VCaP (cell line): ENCODE measurements around the gene THAP6.
"Not testable (repeated sequence)": the region's sequence is repeated elsewhere in the genome, so short reads cannot be mapped to it uniquely, and the experiment has no call there.

Experiments used
- H3K27ac ChIP-seq: fragments of 450-650 bp; 2 replicates; pipeline ENCODE4 v1.5.1; 2017
- TF ChIP-seq, protein P1 (sequence below): fragments of 450-650 bp; conservative IDR thresholded peaks from 2 replicates; pipeline ENCODE4 v1.5.1; 2017; ENCODE audit warnings: mild to moderate bottlenecking, moderate library complexity

The THAP6 gene

DNA sequence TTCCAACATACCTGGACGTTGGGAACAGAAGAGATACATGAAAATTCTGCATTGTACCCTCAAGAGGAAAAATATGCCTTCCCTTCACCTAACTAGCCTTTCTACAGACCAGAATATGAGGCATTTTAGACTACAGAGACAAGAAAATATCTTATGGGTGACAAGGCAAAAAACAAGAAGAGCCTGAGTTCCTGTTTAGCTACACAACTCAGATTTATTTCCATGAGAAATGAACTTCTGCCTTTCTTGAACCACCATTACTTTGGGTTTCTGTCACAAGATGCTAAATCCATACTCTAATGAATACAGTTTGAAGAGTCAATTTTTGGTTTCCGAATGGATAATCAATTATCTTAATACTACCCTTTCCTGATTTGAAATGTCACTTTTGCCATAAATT, 18.8 kb upstream of the THAP6 start:
- TF ChIP-seq, protein P1, sequence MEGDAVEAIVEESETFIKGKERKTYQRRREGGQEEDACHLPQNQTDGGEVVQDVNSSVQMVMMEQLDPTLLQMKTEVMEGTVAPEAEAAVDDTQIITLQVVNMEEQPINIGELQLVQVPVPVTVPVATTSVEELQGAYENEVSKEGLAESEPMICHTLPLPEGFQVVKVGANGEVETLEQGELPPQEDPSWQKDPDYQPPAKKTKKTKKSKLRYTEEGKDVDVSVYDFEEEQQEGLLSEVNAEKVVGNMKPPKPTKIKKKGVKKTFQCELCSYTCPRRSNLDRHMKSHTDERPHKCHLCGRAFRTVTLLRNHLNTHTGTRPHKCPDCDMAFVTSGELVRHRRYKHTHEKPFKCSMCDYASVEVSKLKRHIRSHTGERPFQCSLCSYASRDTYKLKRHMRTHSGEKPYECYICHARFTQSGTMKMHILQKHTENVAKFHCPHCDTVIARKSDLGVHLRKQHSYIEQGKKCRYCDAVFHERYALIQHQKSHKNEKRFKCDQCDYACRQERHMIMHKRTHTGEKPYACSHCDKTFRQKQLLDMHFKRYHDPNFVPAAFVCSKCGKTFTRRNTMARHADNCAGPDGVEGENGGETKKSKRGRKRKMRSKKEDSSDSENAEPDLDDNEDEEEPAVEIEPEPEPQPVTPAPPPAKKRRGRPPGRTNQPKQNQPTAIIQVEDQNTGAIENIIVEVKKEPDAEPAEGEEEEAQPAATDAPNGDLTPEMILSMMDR: no peak
- H3K27ac ChIP-seq: no peak overlapping the region

DNA sequence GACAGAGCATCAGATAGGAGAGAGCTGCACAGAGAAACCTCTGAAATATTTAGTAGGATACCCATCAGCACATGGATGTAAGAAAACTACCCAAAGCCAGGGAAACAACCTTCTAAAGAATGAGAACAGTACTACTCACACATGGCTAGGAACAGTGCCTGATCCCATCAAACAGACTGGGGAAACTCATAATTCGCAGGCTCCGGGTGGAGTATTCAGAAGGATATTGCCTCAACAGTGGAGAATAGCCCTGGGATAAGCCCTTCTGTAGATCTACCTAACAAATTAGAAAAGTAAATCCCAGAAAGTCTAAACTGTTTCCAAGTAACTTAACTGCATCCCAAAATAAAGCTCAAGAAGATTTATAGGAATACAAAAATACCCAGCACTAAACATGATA, 17.9 kb upstream of the THAP6 start:
- TF ChIP-seq, protein P1: no peak
- H3K27ac ChIP-seq: no peak overlapping the region

DNA sequence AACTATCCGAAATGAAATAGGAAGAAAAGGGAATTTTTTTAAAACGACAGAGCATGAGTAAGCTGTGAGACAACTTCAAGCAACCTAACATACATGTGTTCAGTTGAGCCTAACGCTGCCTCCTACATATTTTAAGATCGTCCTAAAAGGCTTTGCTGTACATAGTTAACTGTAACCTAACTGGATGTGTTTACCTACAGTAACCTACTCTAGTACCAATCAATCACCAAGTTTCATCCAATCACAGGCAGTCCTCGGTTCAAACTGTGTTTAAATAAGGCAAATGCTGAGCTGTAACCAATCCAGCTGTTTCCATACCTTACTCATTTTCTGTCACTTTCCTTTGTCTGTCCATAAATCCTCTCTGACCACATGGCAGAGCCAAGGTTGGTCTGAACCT, 17.1 kb upstream of the THAP6 start:
- H3K27ac ChIP-seq: no peak overlapping the region
- TF ChIP-seq, protein P1: no peak

DNA sequence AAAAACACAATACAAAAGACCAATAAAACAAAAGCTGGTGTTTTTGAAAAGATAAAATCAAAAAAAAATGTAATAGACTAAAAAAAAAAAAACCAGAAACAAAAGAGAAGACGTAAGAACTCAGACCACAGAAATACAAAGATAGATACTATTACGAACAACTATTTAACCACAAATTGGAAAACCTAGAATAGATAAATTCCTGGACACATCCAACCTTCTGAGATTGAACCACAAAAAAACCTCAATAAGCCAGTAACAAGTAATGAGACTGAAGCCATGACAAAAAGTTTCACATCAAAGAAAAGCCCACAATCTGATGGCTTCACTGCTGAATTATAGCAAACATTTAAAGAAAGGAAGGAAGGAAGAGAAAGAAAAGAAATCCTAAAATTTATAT, 16.2 kb upstream of the THAP6 start:
- no peak overlapping the region for H3K27ac ChIP-seq
- TF ChIP-seq, protein P1: no peak

DNA sequence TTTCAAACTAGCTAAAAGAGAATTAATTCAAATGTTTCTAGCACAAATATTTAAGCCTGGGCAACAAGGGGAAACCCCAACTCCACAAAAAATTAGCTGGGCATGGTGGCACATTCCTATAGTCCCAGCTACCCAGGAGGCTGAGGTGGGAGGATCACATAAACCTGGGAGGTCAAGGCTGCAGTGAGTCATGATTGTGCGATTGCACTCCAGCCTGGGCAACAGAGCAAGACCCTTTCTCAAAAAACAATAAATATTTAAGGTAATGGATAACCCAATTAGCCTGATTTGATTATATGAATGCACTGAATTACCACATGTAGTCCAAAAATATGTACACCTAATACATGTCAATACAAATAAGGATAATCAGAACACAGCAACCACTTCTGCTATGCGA, 14.4 kb upstream of the THAP6 start:
- H3K27ac ChIP-seq: no peak overlapping the region
- TF ChIP-seq, protein P1: no peak

DNA sequence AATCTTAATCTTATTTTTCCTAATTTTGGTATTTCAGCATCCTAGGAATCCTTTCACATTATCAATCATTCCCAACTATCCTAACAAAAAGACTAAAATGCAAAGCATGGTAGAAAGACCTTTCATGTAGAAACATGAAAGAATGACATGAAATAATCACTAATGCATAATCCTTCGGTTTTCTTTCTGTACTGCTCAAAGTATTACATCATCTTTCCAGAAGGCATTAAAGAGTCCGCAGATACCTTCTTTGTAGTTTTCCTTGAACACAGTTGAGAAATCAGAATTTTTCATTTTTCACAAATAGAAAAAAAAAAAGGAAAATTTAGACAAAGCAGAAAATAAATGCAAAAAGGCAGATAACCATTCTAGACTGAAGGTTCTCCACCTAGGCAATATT, 11.6 kb upstream of the THAP6 start:
- no peak overlapping the region for H3K27ac ChIP-seq
- TF ChIP-seq, protein P1: no peak

DNA sequence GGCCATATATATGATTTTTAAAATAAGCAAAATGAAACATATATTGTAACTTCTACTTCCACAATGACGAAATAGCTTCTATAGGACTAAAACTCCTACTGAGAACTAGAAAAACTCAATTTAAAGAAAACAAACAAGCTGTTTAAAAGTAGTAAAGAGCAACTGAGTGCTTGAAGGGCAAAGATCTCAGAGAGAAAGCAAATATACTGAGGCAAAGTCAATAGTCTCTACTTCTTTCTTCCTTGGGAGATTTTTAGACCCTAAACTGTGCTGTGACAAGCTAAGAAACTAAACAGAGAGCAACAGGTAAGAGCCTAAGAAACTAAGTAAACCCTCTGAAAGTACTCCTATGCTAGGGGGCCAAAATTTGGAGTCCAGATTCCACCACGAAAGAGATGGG, 8.6 kb upstream of the THAP6 start:
- TF ChIP-seq, protein P1: no peak
- H3K27ac ChIP-seq: no peak overlapping the region

DNA sequence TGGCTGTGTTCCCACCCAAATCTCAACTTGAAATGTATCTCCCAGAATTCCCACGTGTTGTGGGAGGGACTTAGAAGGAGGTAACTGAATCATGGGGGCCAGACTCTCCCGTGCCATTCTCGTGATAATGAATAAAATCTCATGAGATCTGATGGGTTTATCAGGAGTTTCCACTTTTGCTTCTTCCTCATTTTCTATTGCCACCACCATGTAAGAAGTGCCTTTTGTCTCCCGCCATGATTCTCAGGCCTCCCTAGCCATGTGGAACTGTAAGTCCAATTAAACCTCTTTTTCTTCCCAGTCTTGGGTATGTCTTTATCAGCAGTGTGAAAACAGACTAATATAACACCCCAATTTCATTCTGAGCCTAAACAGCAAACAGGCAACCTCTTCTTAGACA, 4.7 kb upstream of the THAP6 start:
- H3K27ac ChIP-seq: not testable (repeated sequence)
